ENCODE results near the gene ATP4A. TPM values are rescaled to one million over a fixed set of nuclear protein-coding genes. Genes with fewer than 3 reads are reported as not detected.

Gene ATP4A
- total and polyA plus RNA-seq, 9 of the 15 experiments (the other 6 are each of a cell fraction or from before 2014, with no cell fraction given), result 0.15 TPM; not detected in 8

DNA sequence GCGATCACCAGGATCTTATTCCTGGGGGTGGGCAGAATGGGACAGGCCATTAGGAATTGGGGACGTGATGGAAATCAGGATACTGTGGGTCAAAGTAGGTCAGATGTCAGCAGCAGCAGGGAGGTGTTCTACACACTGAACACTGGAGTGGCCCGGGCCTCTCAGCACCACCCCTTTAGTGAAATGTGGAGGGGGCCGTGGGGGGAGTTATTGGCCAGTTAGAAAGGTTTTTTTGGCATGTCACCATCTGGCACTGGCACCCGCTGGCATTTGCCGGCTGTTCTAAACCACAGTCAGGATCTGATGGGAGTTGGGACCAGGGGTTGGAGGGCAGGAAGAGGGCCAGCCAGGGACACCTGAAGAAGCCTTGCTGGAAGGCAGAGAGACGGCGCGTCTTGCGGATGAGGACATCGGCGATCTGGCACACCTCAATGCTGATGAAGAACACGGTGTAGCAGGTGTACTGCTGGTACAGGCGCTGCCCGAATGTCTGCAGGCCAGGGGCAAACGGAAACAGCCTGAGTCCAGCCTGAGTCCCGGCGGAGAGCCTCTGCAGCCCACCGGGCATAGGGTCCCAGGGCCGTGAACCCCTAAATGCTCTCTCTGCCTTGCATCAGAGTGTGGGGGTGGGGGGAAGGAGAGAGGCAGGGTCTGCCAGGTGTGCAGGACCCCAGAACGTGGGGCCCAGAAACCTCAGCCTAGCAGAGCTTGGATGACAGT lies 12.2 kb downstream of the ATP4A start:
- Histone ChIP-seq H3K9me1 (ENCODE audit: control insufficient read depth, insufficient read depth, low read length) (peaks cover 6% of the 10 kb centered on the region), H3K27ac (ENCODE audit: extremely low read depth, low read depth, low read length) (no peak overlapping the region), H3K4me2 (ENCODE audit: insufficient read depth, low read length) (no peak overlapping the region), H3K27me3 (ENCODE audit: control insufficient read depth in 2 of 2, insufficient read depth in 2 of 2, low read length in 2 of 2) (peaks cover 0 to 11% of the 10 kb centered on the region in 2 experiments; a peak in 3 of 5 replicates), H3K36me3 (ENCODE audit: control insufficient read depth, insufficient read depth, low read length) (peaks cover 32% of the 10 kb centered on the region; the same call in 2 of the 3 replicates), H4K20me1 (replicated peaks; ENCODE audit: control insufficient read depth, insufficient read depth, low read length) (peaks cover 9% of the 10 kb centered on the region), H3K9ac (ENCODE audit: insufficient read depth in 1 of 2, low read depth in 2 of 2, low read length in 2 of 2) (peak overlapping the region in 1 of 2 experiments; percentile 17; a peak in 1 of 4 replicates), H3K9me3 (replicated peaks; ENCODE audit: control insufficient read depth, insufficient read depth, low read depth, low read length) (no peaks in the 10 kb centered on the region; the same call in 1 of the 2 replicates), H3K4me3 (no peak overlapping the region), H2AFZ (ENCODE audit: low read depth, low read length) (no peak overlapping the region), H3K79me2 (ENCODE audit: control insufficient read depth, insufficient read depth, low read length) (peaks cover 7% of the 10 kb centered on the region), H3K4me1 (replicated peaks in 1 of 2; ENCODE audit: control insufficient read depth in 2 of 2, insufficient read depth in 2 of 2, low read length in 2 of 2) (peaks cover 7 to 45% of the 10 kb centered on the region in 2 experiments; a peak in 3 of 5 replicates)
- ChIA-PET CTCF (ENCODE audit: low intra/inter-chr PET ratio) (interaction anchor here (3.6 kb wide), 1 partner anchor 166 kb away, joined by 25 read pairs; the partner anchor contains the start of gene KMT2B), POLR2A (interaction anchor here (1.2 kb wide), 1 partner anchor 8 kb away, joined by 3 read pairs; no protein-coding TSS in a partner anchor)
- intact Hi-C loops (cut with micrococcal nuclease) (no loop called here), in situ Hi-C loops (cut with MboI) (no loop called here)
- FAIRE-seq, result no peak
- WGBS (ENCODE audit: insufficient coverage, low coverage, missing lambda C conversion rate), result 78% methylated on average over 21 of the region's 21 CpGs
- no peak for DNase-seq (ENCODE audit: extremely low read depth in 1 of 4, low spot score in 3 of 4)
- 0 out of 2 replicates have a peak, but pooled peaks have one; percentile 29 for TF ChIP-seq POLR2G (IDR thresholded peaks at IDR 0.05; ENCODE audit: low read depth, low read length)
- TF ChIP-seq RBBP5 (IDR thresholded peaks at IDR 0.05; ENCODE audit: borderline replicate concordance, insufficient read depth, low read length, poor library complexity, severe bottlenecking), result no peak
- no peak for ATAC-seq
- no TSS peak for BruUV-seq (replicated peaks)

All from K562 (cell line).